Right atrium auricular region (tissue), 2 donors: Measurements from ENCODE around the gene KRTAP11-1. TPM values are rescaled to one million over a fixed set of nuclear protein-coding genes. Genes with fewer than 3 reads are reported as not detected.

Experiments
- DNase-seq: peaks from one replicate; pipeline ENCODE4 v3.0.0-alpha.2; 2019; ENCODE audit warnings: low spot score
- H3K27ac ChIP-seq, 2 donors: fragments of 200-600 bp; sonication (generic); 1 replicate in 1 of 2; 2 replicates in 1 of 2; pipeline ENCODE4 v1.5.1; 2016 to 2019
- H3K27me3 ChIP-seq, 2 donors: fragments of 200-600 bp; sonication (generic); one replicate each; pipeline versions ENCODE4 v1.5.1 to v1.6.0; 2017 to 2019
- H3K36me3 ChIP-seq: fragments of 200-600 bp; sonication (generic); one replicate; pipeline ENCODE4 v1.5.1; 2016
- H3K4me1 ChIP-seq, 2 donors: fragments of 200-600 bp; sonication (generic); one replicate each; pipeline versions ENCODE4 v1.5.1 to v1.6.0; 2017 to 2019
- H3K4me3 ChIP-seq, 2 donors: fragments of 200-600 bp; sonication (generic); 1 replicate in 1 of 2; 2 replicates in 1 of 2; pipeline ENCODE4 v1.5.1; 2017 to 2019; ENCODE audit warnings: mild to moderate bottlenecking in 1 of 2, moderate library complexity in 1 of 2
- H3K9me3 ChIP-seq, 2 donors: fragments of 200-600 bp; sonication (generic); one replicate each; pipeline ENCODE4 v1.5.1; 2019
- total RNA-seq, 2 donors: library from RNA; depleted of rRNA; stranded (reverse); fragments of >200 nt; gene quantifications; one replicate each; pipeline ENCODE4 v1.1.0, GENCODE V29; 2016
- TF ChIP-seq, protein P1 (sequence below), 2 donors: fragments of 200-600 bp; sonication (generic); IDR thresholded peaks; one replicate each; pipeline ENCODE4 v1.5.1; 2019; ENCODE audit warnings: antibody characterized with exemption in 2 of 2

KRTAP11-1 gene
- total RNA-seq, 2 donors from 2014 or later = not detected

DNA sequence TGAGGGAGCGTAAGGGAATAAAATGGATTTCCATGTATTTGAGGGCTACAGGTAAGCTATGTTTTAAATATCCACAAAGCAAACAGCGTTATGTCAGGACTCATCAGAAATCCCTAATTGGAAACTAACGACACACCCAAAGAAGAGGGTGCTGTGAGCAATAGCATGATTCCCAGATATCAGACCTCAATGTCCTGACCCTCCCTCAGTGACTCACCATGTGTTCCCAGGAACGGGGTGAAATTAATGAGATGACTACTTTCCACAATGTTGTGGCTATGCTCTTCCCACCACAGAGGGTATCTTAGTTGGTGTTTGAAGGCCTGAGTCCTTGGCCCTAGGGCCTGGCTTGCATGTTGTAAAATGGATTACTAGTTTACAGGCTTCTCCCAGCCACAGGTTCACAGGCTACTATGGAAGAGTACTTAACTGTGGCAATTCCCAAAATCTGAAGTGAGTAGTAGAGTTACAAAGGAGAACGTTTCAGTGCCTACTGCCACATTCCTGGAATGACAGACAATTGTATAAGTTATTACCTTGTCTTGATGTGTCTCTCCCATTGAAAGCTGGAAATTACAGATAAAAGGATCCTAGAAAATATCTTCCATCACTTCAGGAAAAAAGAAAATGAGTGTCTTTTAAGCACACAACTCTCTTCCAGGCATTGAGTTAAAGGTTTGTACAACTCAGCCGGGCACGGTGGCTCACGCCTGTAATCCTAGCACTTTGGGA is 1.7 kb upstream of the KRTAP11-1 start:
- H3K4me3 ChIP-seq = no peak overlapping the region
- H3K36me3 ChIP-seq = no peaks in the 10 kb centered on the region
- H3K4me1 ChIP-seq = no peaks in the 10 kb centered on the region
- DNase-seq = no peak
- H3K9me3 ChIP-seq = no peaks in the 10 kb centered on the region
- TF ChIP-seq, protein P1, sequence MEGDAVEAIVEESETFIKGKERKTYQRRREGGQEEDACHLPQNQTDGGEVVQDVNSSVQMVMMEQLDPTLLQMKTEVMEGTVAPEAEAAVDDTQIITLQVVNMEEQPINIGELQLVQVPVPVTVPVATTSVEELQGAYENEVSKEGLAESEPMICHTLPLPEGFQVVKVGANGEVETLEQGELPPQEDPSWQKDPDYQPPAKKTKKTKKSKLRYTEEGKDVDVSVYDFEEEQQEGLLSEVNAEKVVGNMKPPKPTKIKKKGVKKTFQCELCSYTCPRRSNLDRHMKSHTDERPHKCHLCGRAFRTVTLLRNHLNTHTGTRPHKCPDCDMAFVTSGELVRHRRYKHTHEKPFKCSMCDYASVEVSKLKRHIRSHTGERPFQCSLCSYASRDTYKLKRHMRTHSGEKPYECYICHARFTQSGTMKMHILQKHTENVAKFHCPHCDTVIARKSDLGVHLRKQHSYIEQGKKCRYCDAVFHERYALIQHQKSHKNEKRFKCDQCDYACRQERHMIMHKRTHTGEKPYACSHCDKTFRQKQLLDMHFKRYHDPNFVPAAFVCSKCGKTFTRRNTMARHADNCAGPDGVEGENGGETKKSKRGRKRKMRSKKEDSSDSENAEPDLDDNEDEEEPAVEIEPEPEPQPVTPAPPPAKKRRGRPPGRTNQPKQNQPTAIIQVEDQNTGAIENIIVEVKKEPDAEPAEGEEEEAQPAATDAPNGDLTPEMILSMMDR (IDR thresholded peaks at IDR 0.05) = no peak
- H3K27me3 ChIP-seq = no peaks in the 10 kb centered on the region
- no peak overlapping the region for H3K27ac ChIP-seq

DNA sequence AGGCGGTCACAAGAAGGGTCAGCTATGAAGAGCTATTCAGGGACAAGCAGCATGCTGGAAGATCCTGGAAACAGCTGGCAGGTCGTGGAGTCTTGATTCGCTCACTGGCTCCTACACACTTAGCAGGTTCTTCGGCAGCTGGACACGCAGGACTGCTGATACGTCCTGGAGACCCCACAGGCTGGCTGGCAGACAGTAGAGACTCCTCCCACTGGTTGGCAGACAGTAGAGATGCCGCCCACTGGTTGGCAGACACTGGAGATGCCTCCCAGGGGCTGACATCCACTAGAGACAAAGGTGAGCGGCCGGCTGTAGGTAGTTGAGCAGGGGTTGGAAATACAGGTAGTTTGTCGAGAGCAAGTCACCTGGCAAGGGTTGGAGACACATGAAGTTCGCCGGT is 466 bp downstream of the KRTAP11-1 start:
- no peak overlapping the region for H3K4me3 ChIP-seq
- H3K27me3 ChIP-seq = no peaks in the 10 kb centered on the region
- H3K4me1 ChIP-seq = no peaks in the 10 kb centered on the region
- TF ChIP-seq, protein P1 (IDR thresholded peaks at IDR 0.05) = no peak
- H3K27ac ChIP-seq = no peak overlapping the region
- no peaks in the 10 kb centered on the region for H3K9me3 ChIP-seq
- H3K36me3 ChIP-seq = no peaks in the 10 kb centered on the region
- DNase-seq = no peak

DNA sequence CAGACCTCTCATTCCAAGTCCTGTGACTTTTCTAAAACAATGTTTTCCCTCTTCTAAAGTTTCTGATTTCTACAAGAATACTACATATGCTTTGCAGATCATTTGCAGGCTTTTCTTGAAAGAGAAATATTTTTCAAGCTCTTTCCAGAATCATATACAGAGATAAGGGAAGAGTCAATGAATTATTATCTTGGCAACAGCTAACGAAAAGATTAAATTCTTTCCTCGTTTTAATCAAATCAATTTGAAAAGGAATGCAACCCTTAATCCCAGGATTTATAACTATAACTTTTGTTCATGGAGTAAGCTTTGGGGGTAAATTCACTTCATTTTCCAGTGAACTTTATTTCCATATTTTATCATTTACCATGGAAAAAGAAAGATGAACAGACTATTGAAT is 6.9 kb downstream of the KRTAP11-1 start:
- Histone ChIP-seq H3K27ac (no peak overlapping the region), H3K4me3 (no peak overlapping the region), H3K27me3 (no peaks in the 10 kb centered on the region), H3K4me1 (no peaks in the 10 kb centered on the region), H3K9me3 (no peaks in the 10 kb centered on the region), H3K36me3 (no peaks in the 10 kb centered on the region)
- no peak for DNase-seq
- TF ChIP-seq, protein P1 (IDR thresholded peaks at IDR 0.05) = no peak

DNA sequence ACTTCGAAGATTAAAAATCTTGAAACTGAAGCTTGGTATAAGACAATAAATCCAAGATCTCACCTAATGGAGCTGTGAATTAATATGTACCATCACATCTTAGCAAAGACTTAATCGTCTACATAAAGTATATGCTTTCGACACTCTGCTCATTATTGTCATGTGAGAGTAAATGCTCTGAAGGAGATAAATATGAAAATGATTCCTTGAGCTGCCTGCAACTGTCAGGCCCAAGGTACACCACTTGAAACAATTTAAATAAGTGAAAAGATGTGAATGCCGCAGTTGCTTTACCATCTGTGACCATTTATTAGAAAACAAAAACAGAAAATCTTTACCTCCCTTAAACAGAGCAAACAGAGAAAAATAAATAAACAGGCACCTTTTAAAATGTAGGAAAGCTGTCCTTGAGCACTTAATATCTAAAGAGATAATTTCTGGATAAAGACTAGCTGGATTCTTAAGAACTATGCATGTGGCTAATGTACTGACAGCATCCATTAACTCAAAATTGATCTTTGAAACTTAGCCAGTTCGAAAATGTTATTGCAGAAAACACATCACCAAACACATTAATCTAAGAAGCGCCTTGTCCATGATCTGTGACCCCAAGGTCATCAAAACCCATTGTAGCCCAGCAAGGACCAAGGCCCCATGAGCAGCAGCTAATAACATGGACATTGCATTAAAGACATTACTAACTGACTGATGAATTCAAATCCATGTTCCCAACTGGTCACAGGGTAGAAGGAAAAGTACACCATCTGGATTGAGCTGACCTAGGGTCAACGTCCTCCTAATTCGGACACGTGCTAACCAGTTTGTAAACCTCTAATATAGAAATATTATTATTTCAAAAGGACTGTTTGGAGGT is 33.5 kb downstream of the KRTAP11-1 start:
- H3K4me1 ChIP-seq = no peaks in the 10 kb centered on the region
- no peak for DNase-seq
- no peak overlapping the region for H3K27ac ChIP-seq
- H3K4me3 ChIP-seq = no peak overlapping the region
- TF ChIP-seq, protein P1 (IDR thresholded peaks at IDR 0.05) = no peak
- no peaks in the 10 kb centered on the region for H3K9me3 ChIP-seq
- no peaks in the 10 kb centered on the region for H3K36me3 ChIP-seq
- no peaks in the 10 kb centered on the region for H3K27me3 ChIP-seq

DNA sequence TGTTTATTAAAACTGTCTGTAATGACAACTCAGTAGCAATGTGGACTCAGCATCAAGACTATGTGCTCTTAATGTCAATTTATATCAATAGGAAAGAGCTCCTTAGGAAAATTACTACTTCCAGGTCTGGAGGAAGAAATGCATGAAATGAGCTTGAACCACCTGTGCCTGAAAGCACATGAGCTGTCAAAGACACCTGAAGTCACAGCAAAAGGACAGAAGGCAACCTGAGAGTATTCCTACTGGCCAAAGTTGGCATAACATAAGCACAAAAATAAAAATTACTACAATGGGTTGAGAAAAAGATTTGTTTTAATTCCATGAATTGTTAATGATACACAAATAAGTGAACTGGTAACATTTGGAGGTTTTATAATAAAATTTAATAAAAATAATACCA is 38.4 kb downstream of the KRTAP11-1 start:
- H3K27me3 ChIP-seq = no peaks in the 10 kb centered on the region
- no peak for DNase-seq
- H3K4me3 ChIP-seq = no peak overlapping the region
- H3K27ac ChIP-seq = no peak overlapping the region
- TF ChIP-seq, protein P1 (IDR thresholded peaks at IDR 0.05) = no peak
- no peaks in the 10 kb centered on the region for H3K4me1 ChIP-seq
- no peaks in the 10 kb centered on the region for H3K9me3 ChIP-seq
- no peaks in the 10 kb centered on the region for H3K36me3 ChIP-seq
